Tongue (tissue), 2 donors: ENCODE measurements around the gene PRKAR2A. TPM values are rescaled to one million over a fixed set of nuclear protein-coding genes. Genes with fewer than 3 reads are reported as not detected.
"Not testable (repeated sequence)": the region's sequence is repeated elsewhere in the genome, so short reads cannot be mapped to it uniquely, and the experiment has no call there.

Source experiments
- DNase-seq: peaks from one replicate; pipeline ENCODE4 v3.0.0-alpha.2; 2015
- total RNA-seq: library from RNA; depleted of rRNA; stranded (reverse); fragments of >200 nt; gene quantifications from one replicate; pipeline ENCODE4 v1.2.3, GENCODE V29; 2014

The PRKAR2A gene
- total RNA-seq, 1 donor from 2014 or later: 37.0 TPM

DNA sequence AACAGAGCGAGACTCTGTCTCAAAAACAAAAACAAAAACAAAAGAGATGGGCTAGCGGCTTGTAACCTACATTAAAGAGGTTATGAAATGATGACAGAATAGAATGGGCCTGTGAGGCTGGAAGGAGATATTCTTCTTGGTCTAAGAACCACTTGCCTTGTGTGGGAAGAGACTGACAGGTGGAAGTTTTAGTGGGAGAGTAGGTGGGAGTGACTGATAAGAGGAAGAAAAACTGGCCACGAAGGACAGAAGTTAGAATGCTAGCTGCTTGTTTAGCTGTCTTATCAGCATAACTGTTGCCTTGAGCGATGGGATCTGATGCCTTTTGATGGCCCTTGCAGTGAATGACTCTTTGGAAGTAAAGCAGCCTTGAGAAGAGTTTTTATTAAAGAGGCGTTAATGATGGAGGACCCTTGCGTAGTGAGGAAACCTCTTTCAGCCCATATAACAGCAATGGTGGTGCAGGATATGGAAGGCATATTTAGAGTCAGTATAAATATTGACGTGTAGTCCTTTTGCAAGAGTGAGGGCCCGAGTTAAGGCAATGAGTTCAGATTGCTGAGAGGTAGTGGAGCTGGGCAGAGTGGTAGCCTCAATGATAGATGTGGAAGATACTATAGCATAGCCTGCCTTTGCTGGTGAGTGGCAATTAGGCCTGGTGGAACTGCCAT lies 122.4 kb downstream of the PRKAR2A start:
- not testable (repeated sequence) for DNase-seq

DNA sequence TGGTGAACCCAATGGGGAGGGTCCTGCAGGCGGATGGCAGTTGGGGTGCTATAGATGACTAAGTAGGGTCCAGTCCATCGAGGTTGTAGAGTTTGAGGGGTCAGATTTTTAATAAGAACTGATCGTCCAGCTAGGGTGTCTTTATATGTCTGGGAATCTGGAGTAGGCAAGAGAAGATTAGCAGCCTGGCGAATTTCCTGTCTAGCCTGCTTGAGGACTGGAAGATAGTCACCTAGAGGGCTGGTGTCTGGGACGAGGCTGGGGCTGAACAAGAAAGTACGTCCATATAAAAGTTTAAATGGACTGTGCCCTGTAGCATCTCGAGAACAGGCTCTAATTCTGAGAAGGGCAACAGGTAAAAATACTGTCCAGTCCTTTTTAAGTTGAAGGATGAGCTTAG lies 123.9 kb downstream of the PRKAR2A start:
- no peak for DNase-seq

GRCh38 chr3:48723293-48723692 lies 124.4 kb downstream of the PRKAR2A start:
- not testable (repeated sequence) for DNase-seq

- peak; percentile 99 for DNase-seq
These were observed 130.5 kb downstream of the PRKAR2A start, which contains the start of gene IP6K2 for GRCh38 chr3:48716982-48717746. IP6K2 (minus strand) TSS chr3:48717221; CDS start chr3:48695291, 21,930 bp downstream.

DNA sequence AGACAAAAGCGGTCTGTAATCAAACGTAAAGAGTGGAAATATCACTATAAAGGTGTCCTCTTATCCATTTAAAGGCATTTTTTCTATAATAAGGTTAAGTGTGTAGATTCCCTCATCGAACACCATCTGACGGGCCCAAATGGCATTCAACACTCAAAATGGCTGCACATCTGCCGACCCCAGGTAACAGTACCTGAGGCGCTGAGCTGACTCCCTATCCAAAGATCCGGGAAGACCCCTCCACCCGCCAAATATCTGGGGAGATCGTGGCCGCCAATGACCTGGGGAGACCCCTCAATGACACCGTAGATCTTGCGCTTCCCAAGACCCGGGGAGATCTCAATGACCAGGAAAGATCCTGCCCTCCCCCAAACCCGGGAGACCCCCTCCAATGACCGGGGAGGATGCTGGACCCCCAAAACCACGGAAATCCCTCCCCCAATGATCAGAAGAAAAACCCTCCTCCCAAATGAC lies 131.1 kb downstream of the PRKAR2A start:
- DNase-seq: peak; percentile 61

- DNase-seq: peak; percentile 41
These were observed 132.4 kb downstream of the PRKAR2A start for GRCh38 chr3:48715174-48715800.

GRCh38 chr3:48711727-48712126 lies 135.9 kb downstream of the PRKAR2A start:
- no peak for DNase-seq

DNA sequence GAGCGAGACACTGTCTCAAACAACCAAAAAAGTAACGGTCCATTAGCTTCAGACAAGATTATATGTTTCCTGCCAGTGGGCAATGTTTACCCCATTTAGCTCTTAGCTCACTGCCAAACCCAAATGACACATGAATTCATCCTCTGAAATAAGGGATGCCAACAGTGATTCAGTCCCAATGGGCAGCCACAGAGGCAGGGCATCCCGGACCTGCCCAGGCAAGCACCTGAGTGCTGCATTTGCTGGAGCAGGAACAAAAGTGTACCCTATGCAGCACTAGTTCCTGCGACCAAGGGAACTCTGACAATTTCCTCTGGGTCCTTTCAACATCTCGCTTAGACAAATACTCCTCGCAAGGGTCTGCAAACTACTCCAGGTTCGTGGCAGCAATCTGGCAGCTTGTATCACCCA lies 138.6 kb downstream of the PRKAR2A start:
- DNase-seq: no peak

- DNase-seq: no peak
These were observed 139.2 kb downstream of the PRKAR2A start for GRCh38 chr3:48708481-48708889.

DNA sequence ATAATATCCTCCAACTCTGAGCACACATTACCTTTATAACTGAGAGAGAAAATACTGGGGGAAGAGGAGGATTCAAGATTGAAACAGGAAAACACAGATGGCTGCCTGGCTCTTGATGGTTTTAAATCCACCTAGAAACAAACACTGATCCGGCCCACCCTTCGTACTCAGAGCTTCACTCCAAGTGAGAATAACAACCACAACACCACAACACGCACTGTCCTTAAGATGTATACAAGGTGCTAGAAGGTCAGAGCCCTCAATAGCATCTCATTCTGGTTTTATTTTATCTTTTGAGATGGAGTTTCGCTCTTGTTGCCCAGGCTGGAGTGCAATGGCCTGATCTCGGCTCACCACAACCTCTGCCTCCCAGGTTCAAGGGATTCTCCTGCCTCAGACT lies 140.5 kb downstream of the PRKAR2A start:
- no peak for DNase-seq

GRCh38 chr3:48702320-48702920 lies 145.3 kb downstream of the PRKAR2A start:
- no peak for DNase-seq

DNA sequence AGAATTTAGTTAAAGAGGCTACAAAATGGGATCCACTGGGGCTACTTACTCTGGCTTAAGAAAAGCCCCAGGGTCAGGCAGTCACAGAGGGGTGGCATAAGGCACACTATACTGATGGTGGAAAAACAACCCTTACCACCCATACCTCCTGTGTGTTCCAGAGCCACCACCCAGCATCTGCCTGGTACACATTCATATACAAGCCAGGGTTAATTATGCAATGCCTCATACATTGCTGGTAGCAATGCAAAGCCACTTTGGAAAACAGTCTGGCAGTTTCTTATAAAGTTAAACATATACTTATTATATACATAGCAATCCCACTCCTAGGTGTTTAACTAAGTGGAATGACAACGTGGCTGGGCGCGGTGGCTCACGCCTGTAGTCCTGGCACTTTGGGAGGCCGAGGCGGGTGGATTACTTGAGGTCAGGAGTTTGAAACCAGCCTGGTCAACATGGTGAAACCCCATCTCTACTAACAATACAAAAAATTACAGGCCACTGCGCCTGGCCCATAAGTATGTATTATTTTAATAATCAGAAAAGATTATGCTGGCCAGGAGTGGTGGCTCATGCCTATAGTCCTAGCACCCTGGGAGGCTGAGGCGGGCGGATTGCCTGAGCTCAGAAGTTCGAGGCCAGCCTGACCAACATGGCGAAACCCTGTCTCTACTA lies 146.8 kb downstream of the PRKAR2A start:
- DNase-seq: no peak

GRCh38 chr3:48698891-48699290 lies 148.8 kb downstream of the PRKAR2A start:
- DNase-seq: no peak

DNA sequence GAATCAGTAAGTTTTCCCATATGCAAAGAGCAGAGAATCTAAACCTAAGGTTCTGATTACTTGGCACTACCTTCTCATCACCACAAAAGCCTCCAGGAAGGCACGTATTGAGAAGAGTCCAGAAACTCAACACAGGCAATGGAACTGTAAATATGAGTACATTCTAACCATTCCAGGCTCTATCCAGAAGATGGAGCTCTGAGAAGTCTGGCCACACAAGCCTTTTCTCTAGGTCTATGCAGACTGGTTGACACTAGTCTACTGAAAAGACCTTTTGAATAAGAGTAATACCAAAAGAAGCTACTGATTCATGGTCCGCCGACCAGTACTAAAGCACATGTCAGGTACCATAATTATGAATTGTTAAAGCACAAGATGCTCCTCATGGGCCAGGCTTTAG lies 149.7 kb downstream of the PRKAR2A start:
- DNase-seq: no peak

DNA sequence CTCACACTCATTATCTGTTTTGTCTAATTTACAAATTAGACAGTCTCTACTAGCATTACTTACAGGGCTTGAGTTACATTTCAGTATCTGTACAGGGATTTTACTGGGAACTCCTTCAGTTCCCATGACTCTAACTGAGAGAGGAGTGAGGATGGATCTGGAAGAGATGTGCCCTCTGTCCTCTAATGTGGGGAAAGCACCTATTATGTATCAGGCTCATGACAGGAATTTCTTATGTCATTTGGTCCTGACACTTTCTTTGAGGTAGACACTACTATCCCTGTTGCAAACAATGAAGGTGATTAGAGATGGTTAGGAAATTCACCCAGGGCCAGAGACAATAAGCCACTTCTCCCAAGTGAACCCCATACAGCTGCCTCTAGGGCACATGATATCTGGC lies 151.1 kb downstream of the PRKAR2A start:
- no peak for DNase-seq

Other genes starting within 250 kb of the PRKAR2A start
- gene UQCRC1, start 238.2 kb downstream of the PRKAR2A start, total RNA-seq: 465 TPM
- gene TMEM89, start 226.1 kb downstream of the PRKAR2A start, total RNA-seq: not detected
- 12.4 TPM for gene SLC26A6, start 212.4 kb downstream of the PRKAR2A start, total RNA-seq
- gene CELSR3, start 185.0 kb downstream of the PRKAR2A start, total RNA-seq: 0.51 TPM
- 11.3 TPM for gene NCKIPSD, start 162.0 kb downstream of the PRKAR2A start, total RNA-seq
- 62.9 TPM for gene IP6K2, start 130.7 kb downstream of the PRKAR2A start, total RNA-seq
- gene SLC25A20, start 51.0 kb upstream of the PRKAR2A start, total RNA-seq: 21.7 TPM
- gene ARIH2, start 71.0 kb upstream of the PRKAR2A start, total RNA-seq: 116 TPM
- 37.1 TPM for gene P4HTM, start 142.4 kb upstream of the PRKAR2A start, total RNA-seq
- gene WDR6, start 159.5 kb upstream of the PRKAR2A start, total RNA-seq: 81.6 TPM
- 35.4 TPM for gene DALRD3, start 170.7 kb upstream of the PRKAR2A start, total RNA-seq
- 54.2 TPM for gene NDUFAF3, start 174.2 kb upstream of the PRKAR2A start, total RNA-seq
- gene IMPDH2, start 181.5 kb upstream of the PRKAR2A start, total RNA-seq: 195 TPM
- 88.7 TPM for gene QRICH1, start 246.2 kb upstream of the PRKAR2A start, total RNA-seq